ENCODE measurements around the gene PCDHGA2.
A peak's percentile ranks its signal among the peaks of the same experiment; 100 is the strongest.

The PCDHGA2 gene

GRCh38 chr5:141349917-141350619 lies 11.5 kb downstream of the PCDHGA2 start, which contains the start of gene PCDHGB1:
Gene PCDHGB1 (plus strand): TSS chr5:141350099. CDS start chr5:141350261, 162 bp downstream.
- TF ChIP-seq TAF1 (IDR thresholded peaks at IDR 0.05; ENCODE audit: low read depth, low read length): no peak
- no peak for TF ChIP-seq POU2F2 (IDR thresholded peaks at IDR 0.05; ENCODE audit: low read depth, low read length)
- TF ChIP-seq POLR2AphosphoS5 (IDR thresholded peaks at IDR 0.05; ENCODE audit: low read depth, low read length): no peak
- TF ChIP-seq SPI1 (IDR thresholded peaks at IDR 0.05; ENCODE audit: low read depth, low read length): no peak
- TF ChIP-seq PAX5 (IDR thresholded peaks at IDR 0.05; ENCODE audit: insufficient read depth, low read length, severe bottlenecking): no peak
- TF ChIP-seq POLR2A (IDR thresholded peaks at IDR 0.05; ENCODE audit: low read depth, low read length): no peak
- FAIRE-seq (peak; percentile 45), DNase-seq (ENCODE audit: insufficient read length, low spot score) (peak; percentile 58)

- TF ChIP-seq PAX5 (IDR thresholded peaks at IDR 0.05; ENCODE audit: insufficient read depth, low read length, severe bottlenecking) (no peak), TAF1 (IDR thresholded peaks at IDR 0.05; ENCODE audit: low read depth, low read length) (no peak), POU2F2 (IDR thresholded peaks at IDR 0.05; ENCODE audit: low read depth, low read length) (no peak), POLR2A (IDR thresholded peaks at IDR 0.05; ENCODE audit: low read depth, low read length) (no peak), POLR2AphosphoS5 (IDR thresholded peaks at IDR 0.05; ENCODE audit: low read depth, low read length) (no peak), SPI1 (IDR thresholded peaks at IDR 0.05; ENCODE audit: low read depth, low read length) (no peak)
- DNase-seq (ENCODE audit: insufficient read length, low spot score) (no peak), FAIRE-seq (no peak)
These were observed 13.0 kb downstream of the PCDHGA2 start for GRCh38 chr5:141351591-141351990.

- DNase-seq (ENCODE audit: insufficient read length, low spot score): no peak
- TF ChIP-seq POLR2A (IDR thresholded peaks at IDR 0.05; ENCODE audit: low read depth, low read length): no peak
- FAIRE-seq: no peak
These were observed 16.4 kb downstream of the PCDHGA2 start, which contains the start of gene PCDHGA4 for GRCh38 chr5:141354900-141355469. Gene PCDHGA4 (plus strand): TSS chr5:141355021. CDS start chr5:141355108, 87 bp downstream.

DNA sequence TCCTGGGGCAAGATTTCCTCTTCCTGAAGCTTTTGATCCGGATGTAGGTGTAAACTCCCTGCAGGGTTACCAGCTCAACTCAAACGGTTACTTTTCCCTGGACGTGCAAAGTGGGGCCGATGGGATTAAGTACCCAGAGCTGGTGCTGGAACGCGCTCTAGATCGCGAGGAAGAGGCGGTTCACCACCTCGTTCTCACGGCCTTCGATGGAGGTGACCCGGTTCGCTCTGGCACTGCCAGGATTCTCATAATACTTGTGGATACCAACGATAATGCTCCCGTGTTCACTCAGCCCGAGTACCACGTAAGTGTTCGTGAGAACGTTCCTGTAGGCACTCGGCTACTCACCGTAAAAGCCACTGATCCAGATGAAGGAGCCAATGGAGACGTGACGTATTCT lies 17.1 kb downstream of the PCDHGA2 start:
- FAIRE-seq (no peak), DNase-seq (ENCODE audit: insufficient read length, low spot score) (no peak)
- TF ChIP-seq POLR2AphosphoS5 (IDR thresholded peaks at IDR 0.05; ENCODE audit: low read depth, low read length) (no peak), PAX5 (IDR thresholded peaks at IDR 0.05; ENCODE audit: insufficient read depth, low read length, severe bottlenecking) (no peak), SPI1 (IDR thresholded peaks at IDR 0.05; ENCODE audit: low read depth, low read length) (no peak), POU2F2 (IDR thresholded peaks at IDR 0.05; ENCODE audit: low read depth, low read length) (no peak), TAF1 (IDR thresholded peaks at IDR 0.05; ENCODE audit: low read depth, low read length) (no peak), POLR2A (IDR thresholded peaks at IDR 0.05; ENCODE audit: low read depth, low read length) (no peak)

- no peak for TF ChIP-seq PAX5 (IDR thresholded peaks at IDR 0.05; ENCODE audit: insufficient read depth, low read length, severe bottlenecking)
- no peak for TF ChIP-seq POU2F2 (IDR thresholded peaks at IDR 0.05; ENCODE audit: low read depth, low read length)
- FAIRE-seq: no peak
These were observed 17.6 kb downstream of the PCDHGA2 start for GRCh38 chr5:141356133-141356532.

GRCh38 chr5:141356950-141357349 lies 18.4 kb downstream of the PCDHGA2 start:
- FAIRE-seq (no peak), DNase-seq (ENCODE audit: insufficient read length, low spot score) (no peak)
- TF ChIP-seq POLR2A (IDR thresholded peaks at IDR 0.05; ENCODE audit: low read depth, low read length) (no peak), PAX5 (IDR thresholded peaks at IDR 0.05; ENCODE audit: insufficient read depth, low read length, severe bottlenecking) (no peak), POU2F2 (IDR thresholded peaks at IDR 0.05; ENCODE audit: low read depth, low read length) (no peak), TAF1 (IDR thresholded peaks at IDR 0.05; ENCODE audit: low read depth, low read length) (no peak), POLR2AphosphoS5 (IDR thresholded peaks at IDR 0.05; ENCODE audit: low read depth, low read length) (no peak), SPI1 (IDR thresholded peaks at IDR 0.05; ENCODE audit: low read depth, low read length) (no peak)

More at GRCh38 chr5:141356133-141356532, 17.6 kb downstream of the PCDHGA2 start:
- no peak for DNase-seq (ENCODE audit: insufficient read length, low spot score)

GRCh38 chr5:141359790-141360426 lies 21.3 kb downstream of the PCDHGA2 start, which contains the start of gene PCDHGB2:
Gene PCDHGB2 (plus strand): TSS chr5:141359994. CDS start chr5:141360136, 142 bp downstream.
- DNase-seq (ENCODE audit: insufficient read length, low spot score): peak; percentile 42
- TF ChIP-seq PAX5 (IDR thresholded peaks at IDR 0.05; ENCODE audit: insufficient read depth, low read length, severe bottlenecking): no peak
- no peak for TF ChIP-seq TAF1 (IDR thresholded peaks at IDR 0.05; ENCODE audit: low read depth, low read length)
- TF ChIP-seq SPI1 (IDR thresholded peaks at IDR 0.05; ENCODE audit: low read depth, low read length): no peak
- peak; percentile 16 for FAIRE-seq

DNA sequence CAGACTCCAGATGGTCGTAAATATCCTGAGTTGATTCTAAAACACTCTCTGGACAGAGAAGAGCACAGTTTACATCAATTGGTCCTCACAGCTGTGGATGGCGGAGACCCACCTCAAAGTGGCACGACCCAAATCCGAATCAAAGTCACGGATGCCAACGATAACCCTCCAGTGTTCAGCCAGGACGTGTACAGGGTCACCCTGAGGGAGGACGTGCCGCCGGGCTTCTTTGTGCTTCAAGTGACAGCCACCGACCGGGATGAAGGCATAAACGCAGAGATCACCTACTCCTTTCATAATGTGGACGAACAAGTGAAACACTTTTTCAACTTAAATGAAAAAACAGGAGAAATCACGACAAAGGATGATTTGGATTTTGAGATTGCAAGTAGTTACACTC lies 22.1 kb downstream of the PCDHGA2 start:
- no peak for DNase-seq (ENCODE audit: insufficient read length, low spot score)
- TF ChIP-seq POU2F2 (IDR thresholded peaks at IDR 0.05; ENCODE audit: low read depth, low read length): no peak
- no peak for TF ChIP-seq POLR2A (IDR thresholded peaks at IDR 0.05; ENCODE audit: low read depth, low read length)
- no peak for TF ChIP-seq SPI1 (IDR thresholded peaks at IDR 0.05; ENCODE audit: low read depth, low read length)
- TF ChIP-seq TAF1 (IDR thresholded peaks at IDR 0.05; ENCODE audit: low read depth, low read length): no peak
- TF ChIP-seq POLR2AphosphoS5 (IDR thresholded peaks at IDR 0.05; ENCODE audit: low read depth, low read length): no peak
- TF ChIP-seq PAX5 (IDR thresholded peaks at IDR 0.05; ENCODE audit: insufficient read depth, low read length, severe bottlenecking): no peak
- FAIRE-seq: no peak

- TF ChIP-seq TAF1 (IDR thresholded peaks at IDR 0.05; ENCODE audit: low read depth, low read length): no peak
- TF ChIP-seq PAX5 (IDR thresholded peaks at IDR 0.05; ENCODE audit: insufficient read depth, low read length, severe bottlenecking): no peak
- no peak for DNase-seq (ENCODE audit: insufficient read length, low spot score)
- no peak for FAIRE-seq
These were observed 24.2 kb downstream of the PCDHGA2 start for GRCh38 chr5:141362719-141363118.
